NCI-H2227 treated with DMSO at 0.1 percent for 48 hours (cell line): ENCODE measurements around the gene SYTL4.

ENCODE experiments used
- DNase-seq: peaks from one replicate; lab custom pipeline; 2025; lab: John Stamatoyannopoulos, UW

The SYTL4 gene

DNA sequence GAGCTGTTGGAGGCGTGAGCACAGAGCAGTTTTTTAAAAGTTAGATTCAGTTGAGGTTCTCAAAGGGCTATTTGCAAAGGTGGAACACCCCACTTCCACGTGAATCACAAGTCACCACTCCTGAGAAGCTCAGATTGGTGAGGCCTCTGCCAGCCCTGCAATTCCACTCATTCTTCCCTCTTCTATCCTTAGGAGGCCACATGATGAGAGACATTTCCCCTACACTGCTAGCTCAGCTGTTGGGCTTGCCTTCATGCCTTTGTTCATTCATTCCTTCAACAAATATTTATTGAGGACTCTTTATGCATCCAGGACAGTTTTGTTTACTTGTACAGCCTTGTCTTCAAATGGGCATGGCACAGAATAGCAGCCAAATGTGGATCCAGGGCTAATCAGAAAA, 84.2 kb downstream of the SYTL4 start:
- no peak for DNase-seq

DNA sequence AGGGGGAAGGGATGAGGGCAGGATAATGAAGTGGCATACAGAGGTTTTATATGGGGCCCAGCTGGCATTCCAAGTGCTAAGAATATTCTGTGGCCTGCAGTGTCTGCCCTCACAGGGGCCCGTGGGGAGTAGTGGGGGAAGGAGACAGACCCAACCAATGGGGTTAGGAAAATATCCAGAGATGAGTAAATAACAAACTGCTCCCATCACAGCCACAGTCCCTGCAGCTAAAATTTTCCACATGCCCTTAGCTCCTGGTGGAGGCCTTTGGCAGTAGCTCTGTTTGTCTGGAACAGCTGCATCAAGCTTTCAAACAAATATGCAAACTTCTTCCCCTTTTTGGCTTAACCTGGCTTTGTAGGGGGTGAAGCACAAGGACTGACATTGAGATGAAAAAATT, 84.8 kb downstream of the SYTL4 start:
- DNase-seq, result no peak

DNA sequence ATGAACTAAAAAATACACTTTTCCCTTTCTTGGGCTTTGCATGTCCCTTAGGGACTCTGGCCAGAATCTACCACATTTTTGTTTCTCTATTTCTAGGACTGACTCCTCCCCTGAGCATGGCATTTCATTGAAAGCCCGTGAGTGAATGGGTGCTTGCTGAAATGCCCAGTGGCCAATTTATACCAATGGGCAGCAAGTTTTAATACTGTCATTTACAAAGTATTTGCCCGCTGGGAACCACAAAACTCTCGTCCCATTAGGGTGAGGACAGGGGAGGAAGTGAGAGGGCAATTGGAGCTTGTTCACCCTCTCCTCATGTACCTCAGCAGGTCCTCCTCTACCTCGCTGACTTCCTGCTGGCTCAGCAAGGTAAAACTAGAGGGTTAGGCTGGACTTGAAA, 86.8 kb downstream of the SYTL4 start:
- no peak for DNase-seq

DNA sequence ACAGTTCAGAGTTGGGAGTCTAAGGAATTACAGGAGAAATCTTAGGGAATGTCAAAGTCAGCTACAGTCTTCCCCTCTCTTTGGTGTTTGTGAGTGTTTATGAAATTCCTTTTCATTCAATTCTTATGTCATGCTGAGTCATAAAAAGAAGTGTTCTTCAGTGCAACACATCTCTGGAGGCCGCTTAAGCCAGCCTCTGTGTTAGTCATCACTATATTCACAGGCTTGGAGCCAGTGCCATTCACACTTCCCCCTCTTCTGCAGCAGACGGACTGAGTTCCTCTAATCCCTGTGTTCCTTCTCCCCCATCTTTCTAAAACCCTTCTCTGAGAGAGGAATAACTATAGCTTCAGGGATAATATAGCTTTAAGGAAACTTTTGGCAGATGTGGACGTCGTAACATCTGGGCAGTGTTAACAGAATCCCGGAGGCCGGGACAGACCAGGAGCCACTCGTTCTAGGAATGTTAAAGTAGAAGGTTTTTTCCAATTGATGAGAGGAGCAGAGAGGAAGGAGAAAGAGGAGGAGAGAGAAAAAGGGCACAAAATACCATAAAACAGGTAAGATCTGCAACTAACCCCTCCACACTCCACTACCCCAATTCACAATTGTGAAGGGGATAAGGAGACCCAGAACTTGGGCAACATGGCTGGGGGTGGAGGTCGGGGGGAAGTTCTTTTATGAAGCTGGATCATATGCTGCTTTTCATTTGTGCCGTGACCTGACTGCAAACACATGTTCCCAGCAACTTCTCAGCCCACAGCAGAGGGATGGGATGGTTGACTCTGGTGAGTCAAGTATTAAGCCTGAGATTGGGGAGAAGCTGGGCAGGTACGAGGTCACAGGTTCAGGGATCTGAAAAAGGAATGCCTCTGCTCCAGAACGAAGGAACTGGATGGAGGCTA, 87.7 kb downstream of the SYTL4 start, which contains the start of gene SRPX2:
SRPX2 (plus strand) TSS at position 244 of the 905 bp plus-strand sequence. CDS start 2,124 bp downstream, outside the sequence.
- DNase-seq, result no peak

DNA sequence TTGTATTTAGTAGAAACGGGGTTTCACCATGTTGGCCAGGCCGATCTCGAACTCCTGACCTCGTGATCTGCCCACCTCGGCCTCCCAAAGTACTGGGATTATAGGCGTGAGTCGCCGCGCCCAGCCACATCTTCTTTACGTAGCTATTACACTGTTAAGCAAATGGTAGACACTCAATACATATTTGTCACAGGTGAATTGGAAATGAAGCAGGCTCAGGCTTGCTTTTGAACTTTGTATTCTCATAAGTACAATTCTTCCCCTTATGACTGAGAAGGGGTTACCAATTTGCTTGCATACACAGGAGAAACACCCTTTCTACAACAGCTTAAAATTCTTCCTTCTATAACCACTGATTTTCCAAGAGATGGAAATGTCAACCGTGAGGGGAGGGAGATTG, 88.7 kb downstream of the SYTL4 start:
- no peak for DNase-seq

DNA sequence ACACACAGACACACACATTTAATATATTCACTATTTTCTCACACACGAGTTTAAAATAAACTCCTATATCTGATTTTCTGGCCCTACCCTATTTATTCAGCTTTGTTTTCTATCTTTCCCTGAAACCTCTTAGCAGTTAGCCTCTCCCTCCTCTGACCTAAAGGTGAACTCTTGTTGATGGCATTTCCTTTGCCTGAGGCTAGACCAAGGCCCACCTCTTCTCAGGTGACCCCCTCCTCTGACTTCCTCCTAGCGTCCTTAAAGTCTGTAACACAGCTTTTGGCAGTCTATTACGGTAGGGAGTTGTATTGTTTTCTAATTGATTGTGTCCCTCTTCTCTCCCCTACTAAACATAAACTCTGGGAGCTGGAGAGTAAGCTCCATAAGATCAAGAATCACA, 89.6 kb downstream of the SYTL4 start:
- no peak for DNase-seq

DNA sequence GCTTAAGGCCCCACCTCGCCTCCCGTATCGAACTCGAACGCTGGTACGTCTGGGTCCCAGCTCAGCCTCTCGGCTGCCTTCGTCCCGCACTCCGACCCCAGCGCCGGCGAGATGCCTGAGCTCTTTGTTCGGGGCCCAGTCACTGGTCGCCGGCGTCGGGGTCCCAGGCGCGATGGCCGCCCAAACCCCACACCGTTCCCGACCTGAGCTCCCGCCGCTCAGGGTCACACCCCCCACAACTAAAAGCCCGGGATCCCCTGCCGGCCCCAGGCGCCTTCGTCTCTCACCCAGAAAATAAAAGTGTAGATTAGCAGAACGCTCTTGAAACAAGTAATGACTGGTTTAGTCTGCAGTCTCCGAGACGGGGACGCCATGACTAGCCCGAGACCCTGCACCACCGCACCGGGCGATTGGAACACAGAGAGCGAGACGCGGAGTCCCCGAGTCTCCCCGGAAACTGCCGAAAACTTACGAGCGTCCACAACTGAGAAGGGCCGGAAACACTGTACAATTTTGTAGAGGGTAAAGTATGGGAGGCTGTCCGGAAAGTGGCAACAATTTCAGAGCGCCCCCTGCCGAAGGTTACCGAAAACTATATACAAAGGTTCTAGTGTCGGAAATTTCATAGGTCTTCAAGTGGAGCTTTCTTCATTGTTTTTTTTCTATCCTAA, 95.5 kb downstream of the SYTL4 start, which contains the start of gene TSPAN6:
TSPAN6 (minus strand) TSS at position 486 of the 671 bp plus-strand sequence; CDS start at position 374, 112 bp downstream.
- peak; percentile 92 for DNase-seq

DNA sequence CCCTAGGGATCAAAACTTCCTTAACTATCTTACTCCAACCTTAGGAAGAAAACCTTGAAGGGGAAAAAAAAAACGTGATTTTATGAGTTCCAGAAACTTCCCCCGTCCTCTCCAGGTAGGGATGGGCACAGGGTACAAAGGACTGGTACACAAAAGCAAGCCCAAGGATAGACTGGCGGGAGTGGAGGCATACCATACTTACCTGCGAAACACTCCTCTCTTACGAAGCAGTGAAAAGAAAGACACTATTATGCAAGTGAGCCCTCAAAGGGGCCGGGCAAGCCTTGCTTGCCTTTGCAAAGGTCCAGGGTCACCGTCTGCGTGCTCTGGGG, 96.0 kb downstream of the SYTL4 start:
- DNase-seq, result no peak

DNA sequence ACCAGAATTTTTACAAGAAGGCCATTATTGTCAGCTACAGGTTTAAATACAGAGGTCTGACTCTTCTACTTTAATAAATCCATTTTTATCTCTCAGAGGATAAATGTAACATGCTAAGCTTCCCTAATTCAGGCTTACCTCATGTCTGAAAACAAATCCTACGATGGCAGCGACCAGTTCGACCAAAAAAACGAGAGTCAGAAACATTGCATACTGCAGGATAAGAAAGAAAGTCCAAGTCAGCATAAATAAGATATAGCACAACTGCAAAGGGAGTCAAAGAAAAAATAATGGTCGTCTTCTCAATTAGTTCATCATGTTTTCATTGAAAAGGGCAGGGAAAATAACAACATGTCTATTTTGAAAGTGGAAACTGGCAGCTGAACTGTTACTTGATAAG, 96.9 kb downstream of the SYTL4 start:
- no peak for DNase-seq

DNA sequence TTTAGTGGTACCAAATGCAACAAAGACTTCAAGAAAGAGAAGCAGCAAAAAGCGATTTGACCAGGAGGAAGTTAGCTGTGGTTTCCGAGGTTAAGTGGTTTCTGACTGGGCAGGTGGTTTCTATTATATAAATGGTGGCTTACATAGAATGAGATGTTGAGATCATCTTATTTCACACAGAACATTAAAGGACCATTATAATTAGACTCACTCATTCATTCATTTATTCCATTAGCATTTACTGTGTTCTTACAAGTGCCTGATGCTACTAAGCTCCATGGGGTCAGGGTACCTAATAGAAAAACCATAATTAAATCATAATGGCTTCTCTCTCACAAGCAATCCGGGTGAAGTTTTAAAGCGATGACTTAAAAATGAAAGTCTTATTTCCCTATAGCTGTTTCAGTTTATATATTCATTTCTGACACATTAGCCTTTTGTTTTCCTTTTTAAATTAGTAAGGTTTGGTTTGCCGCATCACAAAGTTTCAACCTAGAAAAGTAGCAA, 105.9 kb downstream of the SYTL4 start:
- DNase-seq, result no peak
